ENCODE data around the gene ELFN1.

ELFN1 gene

GRCh38 chr7:1746491-1746975 is 76.5 kb downstream of the ELFN1 start:
- TF ChIP-seq, protein P1, sequence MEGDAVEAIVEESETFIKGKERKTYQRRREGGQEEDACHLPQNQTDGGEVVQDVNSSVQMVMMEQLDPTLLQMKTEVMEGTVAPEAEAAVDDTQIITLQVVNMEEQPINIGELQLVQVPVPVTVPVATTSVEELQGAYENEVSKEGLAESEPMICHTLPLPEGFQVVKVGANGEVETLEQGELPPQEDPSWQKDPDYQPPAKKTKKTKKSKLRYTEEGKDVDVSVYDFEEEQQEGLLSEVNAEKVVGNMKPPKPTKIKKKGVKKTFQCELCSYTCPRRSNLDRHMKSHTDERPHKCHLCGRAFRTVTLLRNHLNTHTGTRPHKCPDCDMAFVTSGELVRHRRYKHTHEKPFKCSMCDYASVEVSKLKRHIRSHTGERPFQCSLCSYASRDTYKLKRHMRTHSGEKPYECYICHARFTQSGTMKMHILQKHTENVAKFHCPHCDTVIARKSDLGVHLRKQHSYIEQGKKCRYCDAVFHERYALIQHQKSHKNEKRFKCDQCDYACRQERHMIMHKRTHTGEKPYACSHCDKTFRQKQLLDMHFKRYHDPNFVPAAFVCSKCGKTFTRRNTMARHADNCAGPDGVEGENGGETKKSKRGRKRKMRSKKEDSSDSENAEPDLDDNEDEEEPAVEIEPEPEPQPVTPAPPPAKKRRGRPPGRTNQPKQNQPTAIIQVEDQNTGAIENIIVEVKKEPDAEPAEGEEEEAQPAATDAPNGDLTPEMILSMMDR (conservative IDR thresholded peaks at IDR 0.05; ENCODE audit: low read length): no peak
- no peak for TF ChIP-seq EZH2phosphoT487 (IDR thresholded peaks at IDR 0.05; ENCODE audit: borderline replicate concordance)
- Histone ChIP-seq H3K9ac (ENCODE audit: low read depth, low read length, poor library complexity, severe bottlenecking) (no peak overlapping the region), H3K36me3 (ENCODE audit: insufficient read depth, low read length) (no peaks in the 10 kb centered on the region), H2AFZ (ENCODE audit: low read length) (no peak overlapping the region), H3K27me3 (ENCODE audit: insufficient read depth, low read length, poor library complexity, severe bottlenecking) (no peaks in the 10 kb centered on the region), H3F3A (ENCODE audit: low read depth) (no peaks in the 10 kb centered on the region), H3K9me3 (ENCODE audit: insufficient read depth, low read depth, low read length) (no peaks in the 10 kb centered on the region), H3K9me2 (replicated peaks; ENCODE audit: low read depth, low read length) (no peaks in the 10 kb centered on the region), H4K20me1 (ENCODE audit: insufficient read depth, low read length, poor library complexity, severe bottlenecking) (no peaks in the 10 kb centered on the region), H3K4me3 (ENCODE audit: low read length, poor library complexity, severe bottlenecking) (no peak overlapping the region), H3K79me2 (ENCODE audit: insufficient read depth, low read length) (no peaks in the 10 kb centered on the region), H3K4me1 (ENCODE audit: insufficient read depth, low read length, poor library complexity, severe bottlenecking) (no peaks in the 10 kb centered on the region), H3K4me2 (ENCODE audit: low read depth, low read length, poor library complexity, severe bottlenecking) (no peak overlapping the region)

DNA sequence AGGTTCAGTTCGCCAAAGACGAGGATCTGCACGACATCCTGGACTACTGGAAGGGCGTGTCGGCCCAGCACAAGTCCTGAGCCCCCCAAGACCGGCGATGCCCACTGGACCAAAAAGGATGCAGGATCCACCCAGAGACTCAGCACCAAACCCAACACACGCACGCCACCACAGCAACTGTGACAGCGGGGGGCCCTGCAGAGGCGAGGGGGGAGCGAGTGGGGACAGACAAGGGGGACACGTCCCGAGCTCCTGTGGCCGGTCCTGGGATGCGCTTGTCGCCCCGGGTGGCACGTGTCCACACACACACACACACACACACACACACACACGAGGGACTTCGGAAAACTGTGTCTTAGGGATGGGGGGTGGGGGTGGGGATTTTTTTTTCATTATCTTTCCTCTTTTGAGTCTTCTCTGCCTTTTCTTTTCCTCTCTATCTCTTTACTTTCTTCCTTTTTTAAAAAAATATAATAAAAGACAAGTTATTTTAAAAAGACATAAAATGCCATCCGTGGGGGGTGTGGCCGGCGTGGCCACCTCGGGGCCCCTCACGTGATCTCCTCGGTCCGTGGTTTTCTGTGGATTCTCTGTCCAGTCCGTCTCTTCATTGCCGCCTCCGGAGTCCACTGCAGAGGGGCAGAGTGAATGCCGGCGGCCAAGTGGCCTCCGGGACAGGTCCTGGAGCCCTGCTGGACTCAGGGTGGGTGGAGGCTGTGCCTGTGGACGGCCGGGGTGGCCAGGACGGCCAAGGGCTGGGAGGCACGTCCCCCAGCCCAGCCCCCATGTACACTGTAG is 77.1 kb downstream of the ELFN1 start:
- Histone ChIP-seq H3K9me2 (replicated peaks; ENCODE audit: low read depth, low read length) (no peaks in the 10 kb centered on the region), H3K9me3 (ENCODE audit: insufficient read depth, low read depth, low read length) (no peaks in the 10 kb centered on the region), H3K4me1 (ENCODE audit: insufficient read depth, low read length, poor library complexity, severe bottlenecking) (no peaks in the 10 kb centered on the region), H3K36me3 (ENCODE audit: insufficient read depth, low read length) (no peaks in the 10 kb centered on the region), H3K9ac (ENCODE audit: low read depth, low read length, poor library complexity, severe bottlenecking) (no peak overlapping the region), H3K79me2 (ENCODE audit: insufficient read depth, low read length) (no peaks in the 10 kb centered on the region), H3K27me3 (ENCODE audit: insufficient read depth, low read length, poor library complexity, severe bottlenecking) (no peaks in the 10 kb centered on the region), H3F3A (ENCODE audit: low read depth) (no peaks in the 10 kb centered on the region), H3K4me2 (ENCODE audit: low read depth, low read length, poor library complexity, severe bottlenecking) (no peak overlapping the region), H4K20me1 (ENCODE audit: insufficient read depth, low read length, poor library complexity, severe bottlenecking) (no peaks in the 10 kb centered on the region), H2AFZ (ENCODE audit: low read length) (no peak overlapping the region), H3K4me3 (ENCODE audit: low read length, poor library complexity, severe bottlenecking) (no peak overlapping the region)
- TF ChIP-seq, protein P1 (conservative IDR thresholded peaks at IDR 0.05; ENCODE audit: low read length): no peak
- TF ChIP-seq EZH2phosphoT487 (IDR thresholded peaks at IDR 0.05; ENCODE audit: borderline replicate concordance): no peak

- Histone ChIP-seq H3F3A (ENCODE audit: low read depth) (no peaks in the 10 kb centered on the region), H4K20me1 (ENCODE audit: insufficient read depth, low read length, poor library complexity, severe bottlenecking) (no peaks in the 10 kb centered on the region), H3K79me2 (ENCODE audit: insufficient read depth, low read length) (no peaks in the 10 kb centered on the region), H3K9me2 (replicated peaks; ENCODE audit: low read depth, low read length) (no peaks in the 10 kb centered on the region), H2AFZ (ENCODE audit: low read length) (no peak overlapping the region), H3K9me3 (ENCODE audit: insufficient read depth, low read depth, low read length) (no peaks in the 10 kb centered on the region), H3K9ac (ENCODE audit: low read depth, low read length, poor library complexity, severe bottlenecking) (no peak overlapping the region), H3K4me2 (ENCODE audit: low read depth, low read length, poor library complexity, severe bottlenecking) (no peak overlapping the region), H3K27me3 (ENCODE audit: insufficient read depth, low read length, poor library complexity, severe bottlenecking) (no peaks in the 10 kb centered on the region), H3K36me3 (ENCODE audit: insufficient read depth, low read length) (no peaks in the 10 kb centered on the region), H3K4me3 (ENCODE audit: low read length, poor library complexity, severe bottlenecking) (no peak overlapping the region), H3K4me1 (ENCODE audit: insufficient read depth, low read length, poor library complexity, severe bottlenecking) (peaks cover 4% of the 10 kb centered on the region)
- TF ChIP-seq EZH2phosphoT487 (IDR thresholded peaks at IDR 0.05; ENCODE audit: borderline replicate concordance): no peak
- TF ChIP-seq, protein P1 (conservative IDR thresholded peaks at IDR 0.05; ENCODE audit: low read length): no peak
These were observed 78.2 kb downstream of the ELFN1 start for GRCh38 chr7:1748076-1748838.

Data from Loucy (cell line).